Measurements from ENCODE around the gene MKX.

DNA sequence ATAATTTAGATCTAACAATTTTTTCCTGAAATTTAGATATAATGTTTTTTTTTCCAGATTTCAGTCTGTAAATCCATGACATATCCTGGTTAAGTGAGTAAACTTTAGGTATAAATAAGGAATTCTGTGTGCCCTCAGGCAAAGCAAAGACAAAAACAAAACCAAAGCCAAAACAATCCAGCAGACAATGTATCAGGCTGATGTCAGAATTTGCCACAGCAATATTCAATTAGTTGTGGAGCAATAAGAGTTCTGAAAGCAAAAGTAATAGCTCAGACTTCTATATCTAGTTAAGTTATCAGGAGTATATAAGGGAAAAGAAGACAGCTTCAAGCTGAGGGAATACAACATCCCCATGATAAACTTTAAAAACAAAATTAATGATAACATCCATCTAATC, 82.0 kb downstream of the MKX start:
- no peak for TF ChIP-seq POLR2A (IDR thresholded peaks at IDR 0.05)
- no peak for TF ChIP-seq CTCF (IDR thresholded peaks at IDR 0.05)
- TF ChIP-seq POLR2AphosphoS5 (IDR thresholded peaks at IDR 0.05) = no peak
